ENCODE results near the gene C1QTNF12. TPM values are rescaled to one million over a fixed set of nuclear protein-coding genes. Genes with fewer than 3 reads are reported as not detected.

Gene C1QTNF12
- total RNA-seq, 4 donors from 2014 or later = 3.1 to 8.2 TPM; not detected in 2

DNA sequence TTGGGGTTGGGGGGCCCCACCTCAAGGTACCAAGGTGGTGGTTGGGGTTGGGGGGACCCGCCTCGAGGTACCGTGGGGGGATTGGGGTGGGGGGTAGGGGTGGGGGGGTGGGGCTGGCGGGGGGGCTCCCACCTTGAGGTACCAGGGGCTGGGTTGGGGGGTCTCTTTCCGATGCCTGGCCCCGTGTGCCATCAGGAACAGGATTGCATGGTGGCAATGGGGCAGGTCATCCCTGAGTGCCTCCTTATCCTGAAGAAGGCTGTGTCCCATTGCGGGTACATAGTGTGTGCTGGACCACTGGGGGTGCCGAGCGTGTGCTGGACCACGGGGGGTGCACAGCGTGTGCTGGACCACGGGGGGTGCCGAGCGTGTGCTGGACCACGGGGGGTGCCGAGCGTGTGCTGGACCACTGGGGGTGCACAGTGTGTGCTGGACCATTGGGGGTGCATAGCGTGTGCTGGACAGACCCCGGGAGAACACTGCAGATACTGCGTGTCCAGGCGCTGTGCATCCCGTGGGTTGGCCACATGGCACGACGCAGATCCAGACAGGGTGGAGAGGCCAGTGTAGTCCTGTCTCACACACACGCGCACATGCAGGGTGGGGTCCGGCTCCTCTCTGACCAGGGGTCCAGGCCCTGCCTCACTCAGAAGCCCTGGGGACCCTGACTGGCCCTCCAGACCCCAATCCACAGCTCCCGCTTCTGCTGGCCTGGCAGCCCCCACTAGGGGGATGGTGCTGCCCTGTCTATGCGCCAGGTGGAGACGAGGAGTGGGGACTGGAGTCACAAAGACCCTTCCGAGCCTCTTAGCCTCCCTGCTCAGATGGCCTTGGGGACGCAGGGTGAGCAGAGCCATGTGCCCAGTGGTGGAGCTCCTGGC, 37.9 kb upstream of the C1QTNF12 start:
- Histone ChIP-seq H3K36me3 (no peaks in the 10 kb centered on the region), H3K4me3 (no peak overlapping the region), H3K27ac (no peak overlapping the region), H3K9me3 (no peaks in the 10 kb centered on the region), H3K4me1 (no peaks in the 10 kb centered on the region), H3K27me3 (no peaks in the 10 kb centered on the region)
- DNase-seq = no peak
- intact Hi-C loops (cut with DNase I; ENCODE audit: low total_unique reads) = no loop called here
- TF ChIP-seq, protein P1, sequence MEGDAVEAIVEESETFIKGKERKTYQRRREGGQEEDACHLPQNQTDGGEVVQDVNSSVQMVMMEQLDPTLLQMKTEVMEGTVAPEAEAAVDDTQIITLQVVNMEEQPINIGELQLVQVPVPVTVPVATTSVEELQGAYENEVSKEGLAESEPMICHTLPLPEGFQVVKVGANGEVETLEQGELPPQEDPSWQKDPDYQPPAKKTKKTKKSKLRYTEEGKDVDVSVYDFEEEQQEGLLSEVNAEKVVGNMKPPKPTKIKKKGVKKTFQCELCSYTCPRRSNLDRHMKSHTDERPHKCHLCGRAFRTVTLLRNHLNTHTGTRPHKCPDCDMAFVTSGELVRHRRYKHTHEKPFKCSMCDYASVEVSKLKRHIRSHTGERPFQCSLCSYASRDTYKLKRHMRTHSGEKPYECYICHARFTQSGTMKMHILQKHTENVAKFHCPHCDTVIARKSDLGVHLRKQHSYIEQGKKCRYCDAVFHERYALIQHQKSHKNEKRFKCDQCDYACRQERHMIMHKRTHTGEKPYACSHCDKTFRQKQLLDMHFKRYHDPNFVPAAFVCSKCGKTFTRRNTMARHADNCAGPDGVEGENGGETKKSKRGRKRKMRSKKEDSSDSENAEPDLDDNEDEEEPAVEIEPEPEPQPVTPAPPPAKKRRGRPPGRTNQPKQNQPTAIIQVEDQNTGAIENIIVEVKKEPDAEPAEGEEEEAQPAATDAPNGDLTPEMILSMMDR (IDR thresholded peaks at IDR 0.05) = no peak
- no peak for TF ChIP-seq POLR2A (IDR thresholded peaks at IDR 0.05)

DNA sequence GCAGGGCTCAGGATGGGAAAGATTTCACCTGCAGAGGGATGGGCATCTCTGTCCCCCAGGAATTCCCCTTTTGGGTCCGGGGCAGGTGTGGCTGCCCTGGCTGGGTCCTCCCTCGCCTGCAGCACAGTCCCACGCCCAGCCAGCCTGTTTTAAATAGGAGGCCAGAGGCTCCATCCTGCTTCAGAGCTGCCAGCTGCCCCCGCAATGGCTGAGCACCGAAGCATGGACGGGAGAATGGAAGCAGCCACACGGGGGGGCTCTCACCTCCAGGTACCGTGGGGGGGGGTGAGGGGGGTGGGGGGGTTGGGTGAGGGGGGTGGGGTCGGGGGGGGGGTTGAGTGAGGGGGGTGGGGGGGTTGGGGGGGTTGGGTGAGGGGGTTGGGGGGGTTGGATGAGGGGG, 37.3 kb upstream of the C1QTNF12 start:
- no peaks in the 10 kb centered on the region for H3K27me3 ChIP-seq
- H3K27ac ChIP-seq = no peak overlapping the region
- DNase-seq = no peak
- no peak for TF ChIP-seq POLR2A (IDR thresholded peaks at IDR 0.05)
- TF ChIP-seq, protein P1 (IDR thresholded peaks at IDR 0.05) = no peak
- no peaks in the 10 kb centered on the region for H3K36me3 ChIP-seq
- intact Hi-C loops (cut with DNase I; ENCODE audit: low total_unique reads) = no loop called here
- no peak overlapping the region for H3K4me3 ChIP-seq
- H3K4me1 ChIP-seq = no peaks in the 10 kb centered on the region
- H3K9me3 ChIP-seq = no peaks in the 10 kb centered on the region

DNA sequence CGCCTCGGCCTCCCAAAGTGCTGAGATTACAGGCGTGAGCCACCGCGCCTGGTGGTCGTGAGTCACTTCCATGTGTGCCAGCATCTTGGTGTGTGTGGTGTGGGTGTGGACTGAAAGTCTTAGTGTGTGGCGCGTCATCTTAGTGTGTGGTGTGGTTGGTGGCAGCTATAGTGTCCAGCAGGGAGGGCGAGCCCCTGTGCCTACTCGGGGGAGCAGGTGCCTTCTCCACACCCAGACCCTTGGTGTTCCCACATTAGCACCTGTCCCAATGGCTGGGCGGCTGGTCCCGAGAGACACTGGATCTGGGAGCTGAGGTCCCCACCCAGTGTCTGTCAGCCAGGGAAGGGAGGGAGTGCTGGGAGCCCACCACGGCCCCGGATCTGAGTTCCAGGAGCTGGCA, 36.5 kb upstream of the C1QTNF12 start:
- DNase-seq = no peak
- no peak overlapping the region for H3K27ac ChIP-seq
- intact Hi-C loops (cut with DNase I; ENCODE audit: low total_unique reads) = no loop called here
- no peaks in the 10 kb centered on the region for H3K36me3 ChIP-seq
- H3K27me3 ChIP-seq = no peaks in the 10 kb centered on the region
- TF ChIP-seq POLR2A (IDR thresholded peaks at IDR 0.05) = no peak
- TF ChIP-seq, protein P1 (IDR thresholded peaks at IDR 0.05) = no peak
- no peak overlapping the region for H3K4me3 ChIP-seq
- H3K9me3 ChIP-seq = no peaks in the 10 kb centered on the region
- no peaks in the 10 kb centered on the region for H3K4me1 ChIP-seq

DNA sequence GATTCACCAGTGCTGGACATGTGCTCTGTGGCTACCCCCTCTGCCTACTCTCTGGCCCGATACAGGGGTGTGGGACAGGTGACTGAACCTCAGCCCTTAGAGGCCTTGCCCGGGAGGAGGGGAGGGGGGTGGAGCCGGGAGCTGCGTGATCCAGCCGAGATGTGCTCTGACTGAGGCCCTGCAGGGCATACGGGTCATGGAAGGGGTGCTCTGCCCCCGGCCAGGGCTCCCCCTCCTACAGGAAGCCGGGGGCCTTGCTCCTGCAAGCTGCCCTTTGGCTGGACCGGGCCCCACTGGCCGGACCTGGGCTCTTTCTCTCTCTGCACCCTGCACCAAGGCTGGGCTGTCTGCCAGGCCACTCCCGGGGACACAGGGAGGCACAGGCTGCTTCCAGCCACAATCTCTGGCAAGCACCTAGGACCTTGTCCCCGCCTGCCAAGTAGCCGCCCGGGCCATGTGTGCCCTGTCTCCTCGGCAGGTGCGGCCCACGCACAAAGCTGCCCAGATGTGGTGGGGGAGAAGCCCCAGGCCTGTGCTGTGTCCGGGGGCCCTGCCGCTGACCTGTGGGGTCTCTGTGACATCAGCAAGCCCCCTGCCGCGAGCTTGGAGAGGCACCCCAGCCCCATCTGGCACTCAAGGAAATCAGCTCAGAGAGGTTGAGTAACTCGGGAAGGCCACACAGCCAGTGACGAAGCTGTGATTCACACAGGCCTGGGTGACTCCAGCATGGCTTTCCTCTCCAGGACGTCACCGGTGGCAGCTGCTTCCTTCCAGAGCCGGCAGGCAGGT, 35.2 kb upstream of the C1QTNF12 start:
- Histone ChIP-seq H3K4me3 (no peak overlapping the region), H3K27me3 (no peaks in the 10 kb centered on the region), H3K4me1 (no peaks in the 10 kb centered on the region), H3K36me3 (no peaks in the 10 kb centered on the region), H3K9me3 (no peaks in the 10 kb centered on the region), H3K27ac (no peak overlapping the region)
- no peak for DNase-seq
- no peak for TF ChIP-seq POLR2A (IDR thresholded peaks at IDR 0.05)
- TF ChIP-seq, protein P1 (IDR thresholded peaks at IDR 0.05) = no peak
- intact Hi-C loops (cut with DNase I; ENCODE audit: low total_unique reads) = no loop called here
